ENCODE data around the gene SPNS2.

GRCh38 chr17:4547118-4547906 lies 48.6 kb downstream of the SPNS2 start:
- TF ChIP-seq POLR2A (IDR thresholded peaks at IDR 0.05) (no peak), CTCF (IDR thresholded peaks at IDR 0.05) (no peak), POLR2AphosphoS5 (IDR thresholded peaks at IDR 0.05) (no peak), EP300 (IDR thresholded peaks at IDR 0.05) (no peak)

All from upper lobe of left lung (tissue), 4 donors.